ACC112 (cell line): Measurements from ENCODE around the gene PODXL2.
A peak's percentile ranks its signal among the peaks of the same experiment; 100 is the strongest.

Experiments used
- H2AFZ ChIP-seq: fragments of 200-600 bp; sonication (generic); one replicate; pipeline ENCODE4 v1.6.0; 2017; ENCODE audit warnings: antibody characterized with exemption, low read length; ENCODE audit not compliant: unreplicated experiment
- H3K27ac ChIP-seq: fragments of 200-600 bp; sonication (generic); 2 replicates; pipeline ENCODE4 v1.5.1; 2014; ENCODE audit warnings: low read depth, mild to moderate bottlenecking, antibody characterized with exemption, low read length, moderate library complexity
- H3K27me3 ChIP-seq: fragments of 200-600 bp; sonication (generic); 2 replicates; pipeline ENCODE4 v1.6.1; 2014; ENCODE audit warnings: mild to moderate bottlenecking, antibody characterized with exemption, low read length, moderate library complexity, mixed read lengths; ENCODE audit not compliant: insufficient read depth
- H3K36me3 ChIP-seq: fragments of 200-600 bp; sonication (generic); 2 replicates; pipeline ENCODE4 v1.6.1; 2016; ENCODE audit warnings: mild to moderate bottlenecking, antibody characterized with exemption, low read length, moderate library complexity, mixed read lengths; ENCODE audit not compliant: insufficient read depth
- H3K4me1 ChIP-seq: fragments of 200-600 bp; sonication (generic); one replicate; pipeline ENCODE4 v1.6.1; 2016; ENCODE audit warnings: low read length, mixed read lengths; ENCODE audit not compliant: insufficient read depth, unreplicated experiment, control insufficient read depth
- H3K4me3 ChIP-seq: fragments of 200-600 bp; sonication (generic); 2 replicates; pipeline ENCODE4 v1.5.1; 2014; ENCODE audit warnings: mild to moderate bottlenecking, low read depth, low read length
- H3K79me2 ChIP-seq: fragments of 200-600 bp; sonication (generic); one replicate; pipeline ENCODE4 v1.6.0; 2016; ENCODE audit warnings: low read length; ENCODE audit not compliant: control insufficient read depth, unreplicated experiment, insufficient read depth

Gene PODXL2

GRCh38 chr3:127628788-127629466, at the start of gene PODXL2:
PODXL2 (plus strand) TSS chr3:127629185; CDS start chr3:127629220, 35 bp downstream.
- peak within 1 kb of the TSS; percentile 88 for H2AFZ ChIP-seq
- no peak within 1 kb of the TSS for H3K27ac ChIP-seq
- H3K27me3 ChIP-seq, result peaks cover 15% of the 10 kb centered on the region
- H3K36me3 ChIP-seq, result no peaks in the 10 kb centered on the region
- peak within 1 kb of the TSS; percentile 86 for H3K4me3 ChIP-seq
- H3K79me2 ChIP-seq, result peaks cover 2% of the 10 kb centered on the region
- peaks cover 7% of the 10 kb centered on the region for H3K4me1 ChIP-seq

GRCh38 chr3:127580327-127581060, 48.5 kb upstream of the PODXL2 start:
- H3K4me1 ChIP-seq, result peaks cover 6% of the 10 kb centered on the region
- H3K27me3 ChIP-seq, result no peaks in the 10 kb centered on the region
- no peak overlapping the region for H3K4me3 ChIP-seq
- H3K79me2 ChIP-seq, result peaks cover 45% of the 10 kb centered on the region
- 0 out of 2 replicates have a peak, but pooled peaks cover 4% of the 10 kb centered on the region for H3K36me3 ChIP-seq
- no peak overlapping the region for H3K27ac ChIP-seq
- no peak overlapping the region for H2AFZ ChIP-seq

- Histone ChIP-seq H3K79me2 (peaks cover 77% of the 10 kb centered on the region), H3K27ac (no peak overlapping the region), H3K4me1 (peaks cover 22% of the 10 kb centered on the region), H3K4me3 (no peak overlapping the region), H2AFZ (no peak overlapping the region), H3K36me3 (no peaks in the 10 kb centered on the region), H3K27me3 (no peaks in the 10 kb centered on the region)
Measured at GRCh38 chr3:127584734-127585133, 44.3 kb upstream of the PODXL2 start.

- no peaks in the 10 kb centered on the region for H3K27me3 ChIP-seq
- H3K27ac ChIP-seq, result no peak overlapping the region
- H3K4me1 ChIP-seq, result peaks cover 22% of the 10 kb centered on the region
- H3K36me3 ChIP-seq, result no peaks in the 10 kb centered on the region
- no peak overlapping the region for H3K4me3 ChIP-seq
- H3K79me2 ChIP-seq, result peaks cover 80% of the 10 kb centered on the region
- H2AFZ ChIP-seq, result no peak overlapping the region
Measured at GRCh38 chr3:127585163-127585812, 43.7 kb upstream of the PODXL2 start.

GRCh38 chr3:127585813-127586413, 43.1 kb upstream of the PODXL2 start:
- Histone ChIP-seq H3K27me3 (no peaks in the 10 kb centered on the region), H3K27ac (no peak overlapping the region), H3K4me1 (peaks cover 22% of the 10 kb centered on the region), H3K36me3 (no peaks in the 10 kb centered on the region), H3K4me3 (no peak overlapping the region), H2AFZ (no peak overlapping the region), H3K79me2 (peaks cover 75% of the 10 kb centered on the region)

GRCh38 chr3:127587876-127588275, 41.1 kb upstream of the PODXL2 start:
- Histone ChIP-seq H2AFZ (no peak overlapping the region), H3K4me1 (peaks cover 32% of the 10 kb centered on the region), H3K27ac (no peak overlapping the region), H3K27me3 (no peaks in the 10 kb centered on the region), H3K79me2 (peaks cover 64% of the 10 kb centered on the region), H3K36me3 (no peaks in the 10 kb centered on the region), H3K4me3 (no peak overlapping the region)

GRCh38 chr3:127588806-127589577, 40.0 kb upstream of the PODXL2 start:
- H3K36me3 ChIP-seq, result no peaks in the 10 kb centered on the region
- H3K79me2 ChIP-seq, result peaks cover 57% of the 10 kb centered on the region
- peaks cover 32% of the 10 kb centered on the region for H3K4me1 ChIP-seq
- H3K27ac ChIP-seq, result peak overlapping the region; percentile 86
- no peak overlapping the region for H2AFZ ChIP-seq
- peak overlapping the region; percentile 98 for H3K4me3 ChIP-seq
- H3K27me3 ChIP-seq, result no peaks in the 10 kb centered on the region

- peak overlapping the region; percentile 98 for H3K4me3 ChIP-seq
- peaks cover 51% of the 10 kb centered on the region for H3K79me2 ChIP-seq
- H3K36me3 ChIP-seq, result no peaks in the 10 kb centered on the region
- peaks cover 32% of the 10 kb centered on the region for H3K4me1 ChIP-seq
- H2AFZ ChIP-seq, result no peak overlapping the region
- H3K27me3 ChIP-seq, result no peaks in the 10 kb centered on the region
- peak overlapping the region; percentile 86 for H3K27ac ChIP-seq
Measured at GRCh38 chr3:127589600-127590281, 39.2 kb upstream of the PODXL2 start.

GRCh38 chr3:127590282-127590592, 38.7 kb upstream of the PODXL2 start:
- Histone ChIP-seq H2AFZ (no peak overlapping the region), H3K4me1 (peaks cover 29% of the 10 kb centered on the region), H3K79me2 (peaks cover 46% of the 10 kb centered on the region)

More at GRCh38 chr3:127590282-127590592, 38.7 kb upstream of the PODXL2 start:
- no peaks in the 10 kb centered on the region for H3K36me3 ChIP-seq
- H3K27ac ChIP-seq, result peak overlapping the region; percentile 86
- peak overlapping the region; percentile 98 for H3K4me3 ChIP-seq
- no peaks in the 10 kb centered on the region for H3K27me3 ChIP-seq
